ENCODE results near the gene LAX1.

- TF ChIP-seq, protein P1, sequence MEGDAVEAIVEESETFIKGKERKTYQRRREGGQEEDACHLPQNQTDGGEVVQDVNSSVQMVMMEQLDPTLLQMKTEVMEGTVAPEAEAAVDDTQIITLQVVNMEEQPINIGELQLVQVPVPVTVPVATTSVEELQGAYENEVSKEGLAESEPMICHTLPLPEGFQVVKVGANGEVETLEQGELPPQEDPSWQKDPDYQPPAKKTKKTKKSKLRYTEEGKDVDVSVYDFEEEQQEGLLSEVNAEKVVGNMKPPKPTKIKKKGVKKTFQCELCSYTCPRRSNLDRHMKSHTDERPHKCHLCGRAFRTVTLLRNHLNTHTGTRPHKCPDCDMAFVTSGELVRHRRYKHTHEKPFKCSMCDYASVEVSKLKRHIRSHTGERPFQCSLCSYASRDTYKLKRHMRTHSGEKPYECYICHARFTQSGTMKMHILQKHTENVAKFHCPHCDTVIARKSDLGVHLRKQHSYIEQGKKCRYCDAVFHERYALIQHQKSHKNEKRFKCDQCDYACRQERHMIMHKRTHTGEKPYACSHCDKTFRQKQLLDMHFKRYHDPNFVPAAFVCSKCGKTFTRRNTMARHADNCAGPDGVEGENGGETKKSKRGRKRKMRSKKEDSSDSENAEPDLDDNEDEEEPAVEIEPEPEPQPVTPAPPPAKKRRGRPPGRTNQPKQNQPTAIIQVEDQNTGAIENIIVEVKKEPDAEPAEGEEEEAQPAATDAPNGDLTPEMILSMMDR (IDR thresholded peaks at IDR 0.05): no peak
- TF ChIP-seq POLR2AphosphoS5 (IDR thresholded peaks at IDR 0.05) (no peak), EP300 (IDR thresholded peaks at IDR 0.05) (no peak)
These were observed 53.4 kb downstream of the LAX1 start for GRCh38 chr1:203818399-203818798.

All from gastroesophageal sphincter (tissue), 3 donors.